GM21367 (cell line): ENCODE data around the gene PRRX2.
"Not testable (repeated sequence)": the region's sequence is repeated elsewhere in the genome, so short reads cannot be mapped to it uniquely, and the experiment has no call there.

ENCODE experiments used
- ATAC-seq: cut with Tn5 transposase; IDR thresholded peaks from one replicate; pipeline ENCODE4 v1.9.1; 2021; ENCODE audit not compliant: unreplicated experiment

Gene PRRX2

GRCh38 chr9:129636343-129636742 lies 29.1 kb upstream of the PRRX2 start:
- ATAC-seq: not testable (repeated sequence)

- ATAC-seq: no peak
These were observed 28.3 kb upstream of the PRRX2 start for GRCh38 chr9:129637102-129637501.

GRCh38 chr9:129637673-129638439 lies 27.6 kb upstream of the PRRX2 start:
- ATAC-seq: no peak

- no peak for ATAC-seq
These were observed 26.3 kb upstream of the PRRX2 start for GRCh38 chr9:129639034-129639630.

- ATAC-seq: no peak
These were observed 25.7 kb upstream of the PRRX2 start for GRCh38 chr9:129639756-129640085.

GRCh38 chr9:129640086-129640870 lies 25.2 kb upstream of the PRRX2 start:
- no peak for ATAC-seq

GRCh38 chr9:129640871-129641749 lies 24.3 kb upstream of the PRRX2 start:
- ATAC-seq: peak; percentile 6

GRCh38 chr9:129641750-129642585 lies 23.5 kb upstream of the PRRX2 start, which contains the start of gene ASB6:
Gene ASB6, minus strand, starts transcription at chr9:129642151. Its CDS starts 152 bp downstream, at chr9:129641999.
- peak; percentile 93 for ATAC-seq

GRCh38 chr9:129643706-129644105 lies 21.7 kb upstream of the PRRX2 start:
- no peak for ATAC-seq

- no peak for ATAC-seq
These were observed 21.1 kb upstream of the PRRX2 start for GRCh38 chr9:129644365-129644764.

GRCh38 chr9:129644902-129645301 lies 20.5 kb upstream of the PRRX2 start:
- no peak for ATAC-seq

GRCh38 chr9:129646252-129646651 lies 19.2 kb upstream of the PRRX2 start:
- ATAC-seq: no peak

GRCh38 chr9:129646654-129647053 lies 18.8 kb upstream of the PRRX2 start:
- no peak for ATAC-seq

GRCh38 chr9:129647635-129648034 lies 17.8 kb upstream of the PRRX2 start:
- no peak for ATAC-seq

- ATAC-seq: no peak
These were observed 17.2 kb upstream of the PRRX2 start for GRCh38 chr9:129648092-129648763.

- no peak for ATAC-seq
These were observed 16.7 kb upstream of the PRRX2 start for GRCh38 chr9:129648764-129649115.

GRCh38 chr9:129649726-129650679 lies 15.4 kb upstream of the PRRX2 start:
- ATAC-seq: no peak

GRCh38 chr9:129650680-129651235 lies 14.7 kb upstream of the PRRX2 start:
- no peak for ATAC-seq
